HCT116 (cell line): ENCODE measurements around the gene SPNS1. TPM values are rescaled to one million over a fixed set of nuclear protein-coding genes. Genes with fewer than 3 reads are reported as not detected.

ENCODE experiments used
- ATAC-seq: fragments of 200-7000 bp; cut with Tn5 transposase; 2 replicates; pipeline ENCODE4 v1.9.1; 2020; ENCODE audit warnings: mild to moderate bottlenecking, moderate library complexity
- BruUV-seq: library from RNA; stranded (reverse); fragments of 400-500 nt; replicated peaks from 2 replicates; lab custom pipeline; 2021; lab: Mats Ljungman, UMichigan
- CTCF ChIA-PET: fragments of 300-600 bp; sonication (Branson Sonifier 250); formaldehyde crosslinking; loops from one replicate; lab custom pipeline; 2021; ENCODE audit warnings: antibody characterized with exemption; lab: Charles Lee
- POLR2A ChIA-PET: fragments of 300-600, 350-600 bp; sonication (Branson Sonifier 250); formaldehyde crosslinking; loops from one replicate; lab custom pipeline; 2021; ENCODE audit warnings: antibody characterized with exemption; lab: Charles Lee
- RAD21 ChIA-PET, 2 experiments: fragments of 300-600 bp; sonication (Branson Sonifier 250); formaldehyde crosslinking; loops; one replicate each; lab custom pipeline; 2023; ENCODE audit warnings: low total read pairs in 2 of 2; ENCODE audit not compliant: uncharacterized antibody in 2 of 2, unreplicated experiment in 2 of 2, low non-redundant PET in 1 of 2; lab: Charles Lee
- DNase-seq: peaks from one replicate; pipeline ENCODE4 v3.0.0-alpha.2; 2010; ENCODE audit warnings: low read depth, low spot score
- H2AFZ ChIP-seq: fragments of 200-600 bp; shearing (Covaris generic), sonication (generic); 2 replicates; pipeline ENCODE4 v1.6.1; 2017; ENCODE audit warnings: low read depth, mixed run types, mixed read lengths, antibody characterized with exemption, low read length; ENCODE audit not compliant: poor library complexity, severe bottlenecking
- H3K27ac ChIP-seq: 2 replicates; pipeline ENCODE4 v1.5.1; 2012; ENCODE audit warnings: low read depth, low read length
- H3K27me3 ChIP-seq: fragments of 200-600 bp; sonication (generic); 2 replicates; pipeline ENCODE4 v1.6.1; 2016; ENCODE audit warnings: mixed run types, low read length, mixed read lengths; ENCODE audit not compliant: insufficient read depth
- H3K36me3 ChIP-seq, 2 experiments: fragments of 200-500 bp in 1 of 2; fragments of 200-600 bp in 1 of 2; sonication (Bioruptor generic) in 1 of 2; sonication (generic) in 1 of 2; 2 replicates each; pipeline versions ENCODE4 v1.5.1 to v1.6.1; 2014 to 2016; ENCODE audit warnings: low read length in 2 of 2, inconsistent platforms in 1 of 2, mixed read lengths in 1 of 2, mixed run types in 1 of 2; ENCODE audit not compliant: insufficient read depth in 2 of 2, control insufficient read depth in 1 of 2
- H3K4me1 ChIP-seq, 2 experiments: fragments of 200-600 bp in 1 of 2; sonication (generic) in 1 of 2; 2 replicates each; pipeline versions ENCODE4 v1.5.1 to v1.6.1; 2012 to 2017; ENCODE audit warnings: low read length in 2 of 2, inconsistent platforms in 1 of 2, mild to moderate bottlenecking in 1 of 2, mixed read lengths in 1 of 2, mixed run types in 1 of 2, moderate library complexity in 1 of 2; ENCODE audit not compliant: insufficient read depth in 2 of 2, control insufficient read depth in 1 of 2
- H3K4me2 ChIP-seq: fragments of 200-600 bp; sonication (generic); 2 replicates; pipeline ENCODE4 v1.6.1; 2017; ENCODE audit warnings: mixed run types, low read length, mixed read lengths
- H3K4me3 ChIP-seq, 2 experiments: fragments of 200-600 bp in 1 of 2; sonication (generic) in 1 of 2; replicated peaks in 1 of 2; 2 replicates each; pipeline ENCODE4 v1.5.1; 2011 to 2016; ENCODE audit warnings: low read length in 2 of 2, control low read depth in 1 of 2, low read depth in 1 of 2, mild to moderate bottlenecking in 1 of 2, mixed read lengths in 1 of 2, mixed run types in 1 of 2
- H3K79me2 ChIP-seq: fragments of 200-600 bp; sonication (generic); 2 replicates; pipeline ENCODE4 v1.6.1; 2017; ENCODE audit warnings: mild to moderate bottlenecking, mixed run types, low read length, moderate library complexity, mixed read lengths; ENCODE audit not compliant: insufficient read depth
- H3K9ac ChIP-seq: fragments of 200-600 bp; sonication (generic); 2 replicates; pipeline ENCODE4 v1.6.1; 2016; ENCODE audit warnings: low read length, mixed read lengths
- H3K9me2 ChIP-seq: fragments of 200-600 bp; sonication (generic), shearing (Covaris generic); 2 replicates; pipeline ENCODE4 v1.6.1; 2017; ENCODE audit warnings: mixed run types, mild to moderate bottlenecking, moderate library complexity; ENCODE audit not compliant: insufficient read depth
- H3K9me3 ChIP-seq, 2 experiments: fragments of 200-500 bp in 1 of 2; fragments of 200-600 bp in 1 of 2; sonication (Bioruptor generic) in 1 of 2; sonication (generic) in 1 of 2; 2 replicates each; pipeline ENCODE4 v1.6.1; 2014 to 2017; ENCODE audit warnings: low read length in 2 of 2, mixed read lengths in 2 of 2, inconsistent platforms in 1 of 2, low read depth in 1 of 2, mild to moderate bottlenecking in 1 of 2, mixed run types in 1 of 2, moderate library complexity in 1 of 2; ENCODE audit not compliant: control insufficient read depth in 1 of 2, insufficient read depth in 1 of 2
- H4K20me1 ChIP-seq: fragments of 200-600 bp; sonication (generic), shearing (Covaris generic); 2 replicates; pipeline ENCODE4 v1.6.1; 2017; ENCODE audit warnings: mixed run types, mild to moderate bottlenecking, moderate library complexity; ENCODE audit not compliant: insufficient read depth
- CBX3 ChIP-seq: IDR thresholded peaks from 2 replicates; pipeline ENCODE4 v1.6.1; 2012; ENCODE audit warnings: low read depth
- EGR1 ChIP-seq: IDR thresholded peaks from 2 replicates; pipeline ENCODE4 v1.6.1; 2012; ENCODE audit warnings: low read depth
- ELF1 ChIP-seq: IDR thresholded peaks from 2 replicates; pipeline ENCODE4 v1.6.1; 2012; ENCODE audit warnings: low read depth, borderline replicate concordance
- EZH2 ChIP-seq: fragments of 200-600 bp; sonication (generic); IDR thresholded peaks from 2 replicates; pipeline ENCODE4 v1.6.1; 2017; ENCODE audit warnings: antibody characterized with exemption, mixed run types
- EZH2phosphoT487 ChIP-seq: fragments of 200-600 bp; IDR thresholded peaks from 2 replicates; pipeline ENCODE4 v1.6.1; 2018; ENCODE audit warnings: antibody characterized with exemption, borderline replicate concordance
- FOSL1 ChIP-seq: IDR thresholded peaks from 2 replicates; pipeline ENCODE4 v1.6.1; 2012; ENCODE audit warnings: low read depth
- SIN3A ChIP-seq: IDR thresholded peaks from 2 replicates; pipeline ENCODE4 v1.6.1; 2012; ENCODE audit warnings: low read depth
- SP1 ChIP-seq: IDR thresholded peaks from 2 replicates; pipeline ENCODE4 v1.6.1; 2012; ENCODE audit warnings: low read depth
- intact Hi-C: fragments of 100-400 bp; cut with micrococcal nuclease; formaldehyde crosslinking; loops from 2 replicates; pipeline ENCODE4 v1.10.0; 2022
- total RNA-seq: library from RNA; stranded (reverse); gene quantifications from one replicate; pipeline ENCODE4 v1.2.1, GENCODE V29; 2021; ENCODE audit not compliant: unreplicated experiment
- TF ChIP-seq, protein P1 (sequence below), 3 experiments: fragments of 200-600 bp in 1 of 3; sonication (generic) in 1 of 3; IDR thresholded peaks in 2 of 3; conservative IDR thresholded peaks in 1 of 3; 2 replicates each; pipeline ENCODE4 v1.5.1; 2012 to 2017; ENCODE audit warnings: low read depth in 2 of 3, low read length in 2 of 3, antibody characterized with exemption in 1 of 3, borderline replicate concordance in 1 of 3, control low read depth in 1 of 3, mild to moderate bottlenecking in 1 of 3, mixed read lengths in 1 of 3, mixed run types in 1 of 3, moderate library complexity in 1 of 3; ENCODE audit not compliant: insufficient read depth in 1 of 3
- TF ChIP-seq, protein P2 (sequence below): IDR thresholded peaks from 2 replicates; pipeline ENCODE4 v1.6.1; 2012
- TF ChIP-seq, protein P3 (sequence below): IDR thresholded peaks from 2 replicates; pipeline ENCODE4 v1.6.1; 2012; ENCODE audit warnings: low read depth

The SPNS1 gene
- total RNA-seq, 1 experiment from 2014 or later: 32.3 TPM

DNA sequence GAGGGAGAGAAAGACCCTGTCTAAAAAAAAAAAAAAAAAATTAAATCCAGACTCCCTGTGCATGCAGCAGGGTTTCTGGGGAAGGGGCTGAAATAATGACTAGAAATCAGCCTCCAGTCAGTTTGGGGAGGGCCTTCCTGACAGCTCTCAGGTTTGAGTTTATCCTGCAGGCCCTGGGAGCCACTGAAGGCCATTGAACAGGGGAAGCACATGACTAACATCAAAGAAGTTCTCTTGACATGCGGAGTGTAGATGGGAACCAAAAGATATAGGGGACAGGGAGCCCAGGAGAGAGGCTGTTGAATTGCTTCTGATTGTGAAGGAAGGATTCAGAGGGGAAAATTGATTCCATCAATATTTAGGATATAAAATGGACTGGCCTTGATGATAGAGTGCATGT lies 46.8 kb upstream of the SPNS1 start:
- peaks cover 7 to 20% of the 10 kb centered on the region in 2 experiments for H3K4me1 ChIP-seq
- CTCF ChIA-PET: interaction anchor here (0.6 to 0.7 kb wide), 2 partner anchors 81 to 436 kb away, joined by 3 read pairs; partner anchors contain the start of gene CLN3
- H3K4me2 ChIP-seq: no peak overlapping the region
- H3K27me3 ChIP-seq: no peaks in the 10 kb centered on the region
- DNase-seq (no peak), ATAC-seq (no peak)
- RAD21 ChIA-PET: no interaction called here
- no peaks in the 10 kb centered on the region; the same call in 1 of the 2 replicates for H3K79me2 ChIP-seq
- intact Hi-C loops: no loop called here
- BruUV-seq: no TSS peak
- H3K9ac ChIP-seq: no peak overlapping the region
- no peak overlapping the region for H3K27ac ChIP-seq
- no peaks in the 10 kb centered on the region for H3K9me2 ChIP-seq
- H2AFZ ChIP-seq: no peak overlapping the region
- no peak overlapping the region for H3K4me3 ChIP-seq
- H3K9me3 ChIP-seq: no peaks in the 10 kb centered on the region
- POLR2A ChIA-PET: interaction anchor here (1.0 kb wide), 1 partner anchor 9 kb away, joined by 4 read pairs; no protein-coding TSS in a partner anchor
- TF ChIP-seq CBX3: no peak
- no peak for TF ChIP-seq SP1
- TF ChIP-seq, protein P1, sequence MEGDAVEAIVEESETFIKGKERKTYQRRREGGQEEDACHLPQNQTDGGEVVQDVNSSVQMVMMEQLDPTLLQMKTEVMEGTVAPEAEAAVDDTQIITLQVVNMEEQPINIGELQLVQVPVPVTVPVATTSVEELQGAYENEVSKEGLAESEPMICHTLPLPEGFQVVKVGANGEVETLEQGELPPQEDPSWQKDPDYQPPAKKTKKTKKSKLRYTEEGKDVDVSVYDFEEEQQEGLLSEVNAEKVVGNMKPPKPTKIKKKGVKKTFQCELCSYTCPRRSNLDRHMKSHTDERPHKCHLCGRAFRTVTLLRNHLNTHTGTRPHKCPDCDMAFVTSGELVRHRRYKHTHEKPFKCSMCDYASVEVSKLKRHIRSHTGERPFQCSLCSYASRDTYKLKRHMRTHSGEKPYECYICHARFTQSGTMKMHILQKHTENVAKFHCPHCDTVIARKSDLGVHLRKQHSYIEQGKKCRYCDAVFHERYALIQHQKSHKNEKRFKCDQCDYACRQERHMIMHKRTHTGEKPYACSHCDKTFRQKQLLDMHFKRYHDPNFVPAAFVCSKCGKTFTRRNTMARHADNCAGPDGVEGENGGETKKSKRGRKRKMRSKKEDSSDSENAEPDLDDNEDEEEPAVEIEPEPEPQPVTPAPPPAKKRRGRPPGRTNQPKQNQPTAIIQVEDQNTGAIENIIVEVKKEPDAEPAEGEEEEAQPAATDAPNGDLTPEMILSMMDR (IDR thresholded peaks at IDR 0.05 in 2 of 3, conservative IDR thresholded peaks at IDR 0.05 in 1 of 3; ENCODE audit: borderline replicate concordance in 1 of 3, insufficient read depth in 1 of 3, low read depth in 2 of 3, low read length in 2 of 3): no peak
- TF ChIP-seq, protein P2, sequence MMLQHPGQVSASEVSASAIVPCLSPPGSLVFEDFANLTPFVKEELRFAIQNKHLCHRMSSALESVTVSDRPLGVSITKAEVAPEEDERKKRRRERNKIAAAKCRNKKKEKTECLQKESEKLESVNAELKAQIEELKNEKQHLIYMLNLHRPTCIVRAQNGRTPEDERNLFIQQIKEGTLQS: no peak
- no peak for TF ChIP-seq SIN3A
- TF ChIP-seq EGR1: no peak
- TF ChIP-seq ELF1: no peak
- no peak for TF ChIP-seq EZH2phosphoT487
- TF ChIP-seq FOSL1: no peak
- TF ChIP-seq EZH2: no peak
- TF ChIP-seq, protein P3, sequence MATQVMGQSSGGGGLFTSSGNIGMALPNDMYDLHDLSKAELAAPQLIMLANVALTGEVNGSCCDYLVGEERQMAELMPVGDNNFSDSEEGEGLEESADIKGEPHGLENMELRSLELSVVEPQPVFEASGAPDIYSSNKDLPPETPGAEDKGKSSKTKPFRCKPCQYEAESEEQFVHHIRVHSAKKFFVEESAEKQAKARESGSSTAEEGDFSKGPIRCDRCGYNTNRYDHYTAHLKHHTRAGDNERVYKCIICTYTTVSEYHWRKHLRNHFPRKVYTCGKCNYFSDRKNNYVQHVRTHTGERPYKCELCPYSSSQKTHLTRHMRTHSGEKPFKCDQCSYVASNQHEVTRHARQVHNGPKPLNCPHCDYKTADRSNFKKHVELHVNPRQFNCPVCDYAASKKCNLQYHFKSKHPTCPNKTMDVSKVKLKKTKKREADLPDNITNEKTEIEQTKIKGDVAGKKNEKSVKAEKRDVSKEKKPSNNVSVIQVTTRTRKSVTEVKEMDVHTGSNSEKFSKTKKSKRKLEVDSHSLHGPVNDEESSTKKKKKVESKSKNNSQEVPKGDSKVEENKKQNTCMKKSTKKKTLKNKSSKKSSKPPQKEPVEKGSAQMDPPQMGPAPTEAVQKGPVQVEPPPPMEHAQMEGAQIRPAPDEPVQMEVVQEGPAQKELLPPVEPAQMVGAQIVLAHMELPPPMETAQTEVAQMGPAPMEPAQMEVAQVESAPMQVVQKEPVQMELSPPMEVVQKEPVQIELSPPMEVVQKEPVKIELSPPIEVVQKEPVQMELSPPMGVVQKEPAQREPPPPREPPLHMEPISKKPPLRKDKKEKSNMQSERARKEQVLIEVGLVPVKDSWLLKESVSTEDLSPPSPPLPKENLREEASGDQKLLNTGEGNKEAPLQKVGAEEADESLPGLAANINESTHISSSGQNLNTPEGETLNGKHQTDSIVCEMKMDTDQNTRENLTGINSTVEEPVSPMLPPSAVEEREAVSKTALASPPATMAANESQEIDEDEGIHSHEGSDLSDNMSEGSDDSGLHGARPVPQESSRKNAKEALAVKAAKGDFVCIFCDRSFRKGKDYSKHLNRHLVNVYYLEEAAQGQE: no peak
- H4K20me1 ChIP-seq: no peaks in the 10 kb centered on the region
- H3K36me3 ChIP-seq: no peaks in the 10 kb centered on the region
